Muscle of back (tissue), 11 donors: ENCODE data around the gene EGR2. TPM values are rescaled to one million over a fixed set of nuclear protein-coding genes. Genes with fewer than 3 reads are reported as not detected.

ENCODE experiments used
- DNase-seq, 3 donors: peaks; one replicate each; pipeline versions ENCODE4 v3.0.0 to v3.0.0-alpha.2; 2013
- polyA plus RNA-seq, 10 donors: library from polyadenylated mRNA; unstranded; fragments of 120-200 nt; gene quantifications; one replicate each; pipeline ENCODE4 v1.2.1, GENCODE V29; 2013; ENCODE audit not compliant: insufficient read length in 10 of 10

The EGR2 gene
- polyA plus RNA-seq, 10 donors: 1.9 to 8.5 (median 3.1) TPM

GRCh38 chr10:62819141-62819920, 3.2 kb upstream of the EGR2 start:
- peak in 2 of 3 donors; percentile 9 to 40 for DNase-seq

GRCh38 chr10:62818426-62819011, 2.4 kb upstream of the EGR2 start:
- peak in 2 of 3 donors; percentile 25 to 60 for DNase-seq

- peak; percentile 65 to 92 (median 86) for DNase-seq
Observed at GRCh38 chr10:62817766-62818425, 1.7 kb upstream of the EGR2 start.

- DNase-seq: peak in 2 of 3 donors; percentile 69 to 82
Observed at GRCh38 chr10:62817121-62817765, 1.1 kb upstream of the EGR2 start.

- no peak for DNase-seq
Observed at GRCh38 chr10:62816076-62816330, 163 bp downstream of the EGR2 start.

GRCh38 chr10:62815381-62816075, 638 bp downstream of the EGR2 start:
- peak in 2 of 3 donors; percentile 28 to 70 for DNase-seq

GRCh38 chr10:62814756-62815380, 1.3 kb downstream of the EGR2 start:
- DNase-seq: peak in 1 of 3 donors; percentile 18

GRCh38 chr10:62813981-62814380, 2.2 kb downstream of the EGR2 start:
- no peak for DNase-seq

GRCh38 chr10:62813453-62813852, 2.7 kb downstream of the EGR2 start:
- DNase-seq: no peak

- DNase-seq: no peak
Observed at GRCh38 chr10:62812672-62813439, 3.3 kb downstream of the EGR2 start.

GRCh38 chr10:62811159-62811875, 4.8 kb downstream of the EGR2 start:
- DNase-seq: no peak

- DNase-seq: no peak
Observed at GRCh38 chr10:62810156-62810902, 5.8 kb downstream of the EGR2 start.

- DNase-seq: no peak
Observed at GRCh38 chr10:62806251-62806650, 9.9 kb downstream of the EGR2 start.

GRCh38 chr10:62805231-62806099, 10.7 kb downstream of the EGR2 start:
- peak in 2 of 3 donors; percentile 16 to 53 for DNase-seq

GRCh38 chr10:62804356-62805230, 11.6 kb downstream of the EGR2 start, which contains the start of gene ADO:
Gene ADO, plus strand, starts transcription at chr10:62804720. Its CDS starts 340 bp downstream, at chr10:62805060.
- peak; percentile 85 to 96 (median 89) for DNase-seq

- no peak for DNase-seq
Observed at GRCh38 chr10:62803724-62804355, 12.3 kb downstream of the EGR2 start.
